GM18498 (cell line): ENCODE results near the gene TMEM266.

Experiments used
- ATAC-seq: cut with Tn5 transposase; IDR thresholded peaks from one replicate; pipeline ENCODE4 v1.9.1; 2021; ENCODE audit warnings: mild to moderate bottlenecking, moderate library complexity; ENCODE audit not compliant: unreplicated experiment

The TMEM266 gene

GRCh38 chr15:76178296-76179000 is 118.7 kb downstream of the TMEM266 start:
- ATAC-seq, result no peak

DNA sequence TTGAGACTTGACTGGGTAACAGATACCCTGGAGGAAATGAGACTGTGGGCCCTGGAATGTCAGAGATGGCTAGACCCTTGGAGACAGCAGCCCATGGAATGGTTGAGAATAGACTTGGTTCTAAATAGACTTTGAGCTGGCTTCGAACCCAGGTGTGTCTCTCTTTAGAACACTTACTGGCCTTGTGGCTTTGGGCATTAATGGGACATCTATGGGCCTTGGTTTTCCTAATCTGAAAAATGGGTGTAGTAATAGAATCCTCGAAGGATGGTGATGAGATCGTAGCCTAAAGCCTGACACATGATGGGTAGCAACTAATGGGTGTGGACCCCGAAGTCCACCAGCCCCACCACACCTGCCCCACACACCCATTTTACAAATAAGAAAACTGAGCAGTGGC is 119.2 kb downstream of the TMEM266 start:
- no peak for ATAC-seq

DNA sequence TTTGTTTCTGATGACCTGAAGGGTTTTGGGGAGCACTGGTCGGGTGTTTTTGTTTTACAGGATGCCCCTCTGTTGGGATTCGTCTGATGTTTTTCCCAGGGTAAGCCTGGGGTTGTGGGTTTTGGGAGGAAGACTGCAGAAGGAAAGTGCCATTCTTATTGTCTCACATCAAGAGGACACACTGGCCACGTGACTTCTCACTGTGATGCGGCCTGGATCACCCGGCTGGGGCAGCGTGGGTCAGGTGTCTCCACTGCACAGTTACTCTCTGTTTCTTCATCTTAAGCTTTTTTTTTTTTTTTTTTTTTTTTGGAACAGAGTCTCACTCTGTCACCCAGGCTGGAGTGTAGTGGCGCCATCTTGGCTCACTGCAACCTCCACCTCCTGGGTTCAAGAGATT is 120.5 kb downstream of the TMEM266 start:
- ATAC-seq, result no peak

DNA sequence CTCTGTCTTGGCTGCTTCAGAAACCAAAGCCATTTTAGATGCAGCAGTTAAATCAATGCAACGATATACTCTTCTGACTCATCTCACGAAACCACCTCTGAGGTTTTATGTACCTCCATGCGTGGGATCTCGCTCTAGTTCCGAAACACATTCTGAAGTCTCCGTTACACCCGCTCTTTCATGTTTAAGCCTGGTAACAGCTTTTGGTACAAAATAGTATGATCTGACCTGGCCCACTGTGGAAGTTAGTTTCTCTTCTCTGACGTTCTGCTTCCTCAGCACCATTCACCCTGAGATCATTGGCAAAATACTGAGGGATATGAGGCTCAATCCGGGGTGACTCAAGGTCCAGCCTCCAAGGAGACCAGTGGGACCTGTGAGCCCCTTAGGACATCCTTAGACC is 121.9 kb downstream of the TMEM266 start:
- peak; percentile 82 for ATAC-seq

GRCh38 chr15:76183930-76184649 is 124.3 kb downstream of the TMEM266 start:
- no peak for ATAC-seq

GRCh38 chr15:76184650-76185035 is 124.9 kb downstream of the TMEM266 start:
- no peak for ATAC-seq

DNA sequence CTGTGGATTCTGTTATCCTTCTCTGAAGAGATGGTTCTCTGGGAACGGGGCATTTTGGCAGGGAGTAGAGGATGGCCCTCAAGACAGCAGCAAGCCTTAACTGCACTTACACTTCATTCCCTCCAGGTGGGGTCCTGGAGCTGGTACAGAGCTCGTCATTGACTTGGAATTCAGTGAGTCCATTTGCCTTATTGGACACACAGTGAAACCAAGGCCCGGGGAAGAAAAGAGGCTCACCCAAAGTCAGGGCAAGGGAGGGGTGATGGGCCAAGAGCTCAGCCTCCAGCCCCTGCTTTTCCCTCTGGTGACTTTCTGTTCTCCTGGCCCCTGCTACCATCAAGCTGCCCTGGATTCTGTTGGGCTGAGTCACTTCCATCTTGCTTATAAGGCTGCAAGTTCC is 125.9 kb downstream of the TMEM266 start:
- no peak for ATAC-seq

- ATAC-seq, result no peak
These were observed 127.4 kb downstream of the TMEM266 start for GRCh38 chr15:76187163-76187562.

- no peak for ATAC-seq
These were observed 129.3 kb downstream of the TMEM266 start for GRCh38 chr15:76189106-76189505.

DNA sequence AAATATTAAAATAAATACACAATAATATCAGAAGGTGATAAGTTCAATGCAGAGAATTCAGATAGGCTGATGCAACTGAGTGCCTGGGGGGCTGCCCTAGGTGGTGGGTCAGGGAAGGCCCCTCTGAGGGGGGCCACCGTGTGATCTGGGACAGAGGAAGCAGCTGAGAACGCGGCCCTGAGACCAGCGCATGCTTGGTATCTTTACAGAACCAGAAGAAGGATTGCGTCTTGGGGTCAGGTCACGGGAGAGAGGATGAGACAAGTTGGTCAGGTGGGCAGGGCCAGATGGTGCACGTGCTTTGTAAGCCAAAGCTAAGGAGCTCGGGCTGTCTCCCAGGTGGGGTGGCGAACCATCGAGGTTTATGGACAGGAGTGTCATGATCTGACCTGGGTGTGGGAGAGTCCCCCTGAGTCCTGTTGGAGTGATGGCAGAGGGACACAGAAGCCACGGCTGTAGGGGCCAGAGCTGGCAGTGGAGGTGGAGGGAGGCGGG is 130.3 kb downstream of the TMEM266 start:
- ATAC-seq, result no peak

DNA sequence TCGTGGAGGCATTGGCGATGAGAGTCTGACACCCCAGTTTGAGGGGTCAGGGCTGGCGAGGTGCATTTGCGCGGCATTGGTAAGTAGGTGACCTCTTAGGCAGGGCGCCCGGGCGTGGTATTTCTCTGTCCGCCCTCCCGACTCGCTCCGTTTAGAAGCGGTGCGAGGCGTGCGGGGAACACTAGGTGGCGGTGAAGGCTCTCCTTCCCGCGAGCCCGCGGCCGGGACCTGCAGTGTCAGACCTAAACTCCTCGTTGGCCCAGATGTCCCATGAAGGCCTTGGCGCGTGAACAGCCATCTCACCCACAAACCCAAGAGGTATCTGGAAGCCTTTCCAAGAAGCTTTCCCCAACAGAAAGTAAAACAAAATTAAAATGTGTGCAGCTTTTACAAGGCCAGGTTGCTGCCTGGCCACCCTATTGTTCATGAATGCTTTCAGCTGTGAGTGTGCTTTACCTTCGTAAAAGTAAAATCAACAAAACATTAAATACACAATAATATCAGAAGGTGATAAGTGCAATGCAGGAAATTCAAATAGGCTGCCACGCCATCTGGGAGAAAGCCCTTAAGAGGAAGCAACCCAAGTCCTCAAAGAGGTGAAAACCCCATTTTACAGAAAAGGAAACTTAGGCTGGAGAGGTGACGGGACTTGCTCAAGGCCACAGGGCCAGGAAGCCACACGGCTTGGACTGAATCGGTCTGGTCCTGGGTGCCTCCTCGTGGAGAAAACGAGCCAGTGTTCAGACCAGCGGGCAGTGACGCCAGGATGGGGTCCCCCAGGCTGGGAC is 131.2 kb downstream of the TMEM266 start:
- peak; percentile 81 for ATAC-seq

DNA sequence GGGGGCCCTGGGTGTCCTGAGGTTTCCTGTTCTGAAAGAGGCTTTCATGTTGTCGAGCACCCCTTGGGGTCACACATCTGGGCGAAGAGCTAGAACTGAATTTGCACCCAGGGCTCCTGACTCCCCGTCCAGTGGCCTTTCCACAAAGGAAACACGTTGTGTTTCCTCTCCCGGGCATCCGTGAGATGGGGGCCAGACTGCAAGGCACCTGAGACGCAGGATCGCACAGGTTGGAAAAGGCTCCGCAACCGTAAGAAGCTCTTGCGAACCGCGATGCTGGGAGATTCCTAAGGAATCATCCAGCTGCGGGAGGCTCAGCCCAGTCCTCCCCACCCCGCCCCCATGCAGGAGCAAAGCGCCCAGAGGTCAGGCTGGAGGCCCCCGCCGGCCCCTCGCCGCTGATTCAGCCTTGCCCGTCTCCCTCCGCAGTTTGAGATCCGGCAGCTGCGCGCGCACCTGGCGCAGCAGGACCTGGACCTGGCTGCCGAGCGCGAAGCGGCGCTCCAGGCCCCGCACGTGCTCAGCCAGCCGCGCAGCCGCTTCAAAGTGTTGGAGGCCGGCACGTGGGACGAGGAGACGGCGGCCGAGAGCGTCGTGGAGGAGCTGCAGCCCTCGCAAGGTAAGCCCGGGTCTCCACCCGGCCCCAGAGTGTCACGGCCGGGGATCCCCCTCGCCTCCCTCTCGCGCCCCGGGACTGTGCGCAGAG is 131.9 kb downstream of the TMEM266 start:
- no peak for ATAC-seq

DNA sequence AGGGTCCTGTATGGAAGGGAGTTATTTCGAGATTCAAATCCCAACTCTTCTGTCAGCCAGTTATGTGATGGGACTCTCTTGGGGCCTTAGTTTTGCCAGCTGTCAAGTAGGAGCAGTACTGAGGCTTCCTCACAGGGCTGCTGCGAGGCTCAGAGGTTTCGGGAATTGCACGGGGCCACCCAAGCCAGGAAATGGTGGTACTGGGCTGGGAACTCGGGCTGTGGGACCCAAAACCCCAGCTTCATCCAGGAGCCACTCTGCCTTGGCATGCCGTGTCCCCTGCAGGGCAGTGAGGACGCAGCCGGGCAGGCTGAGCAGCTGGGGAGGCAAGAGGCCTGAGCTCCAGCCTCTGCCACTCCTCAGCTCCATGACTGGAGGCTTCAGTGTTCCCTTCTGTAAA is 132.9 kb downstream of the TMEM266 start:
- ATAC-seq, result no peak

- ATAC-seq, result no peak
These were observed 134.1 kb downstream of the TMEM266 start for GRCh38 chr15:76193934-76194333.

GRCh38 chr15:76195506-76196268 is 135.9 kb downstream of the TMEM266 start:
- ATAC-seq, result no peak

- no peak for ATAC-seq
These were observed 136.8 kb downstream of the TMEM266 start for GRCh38 chr15:76196269-76197231.

- ATAC-seq, result no peak
These were observed 138.1 kb downstream of the TMEM266 start for GRCh38 chr15:76197703-76198455.

DNA sequence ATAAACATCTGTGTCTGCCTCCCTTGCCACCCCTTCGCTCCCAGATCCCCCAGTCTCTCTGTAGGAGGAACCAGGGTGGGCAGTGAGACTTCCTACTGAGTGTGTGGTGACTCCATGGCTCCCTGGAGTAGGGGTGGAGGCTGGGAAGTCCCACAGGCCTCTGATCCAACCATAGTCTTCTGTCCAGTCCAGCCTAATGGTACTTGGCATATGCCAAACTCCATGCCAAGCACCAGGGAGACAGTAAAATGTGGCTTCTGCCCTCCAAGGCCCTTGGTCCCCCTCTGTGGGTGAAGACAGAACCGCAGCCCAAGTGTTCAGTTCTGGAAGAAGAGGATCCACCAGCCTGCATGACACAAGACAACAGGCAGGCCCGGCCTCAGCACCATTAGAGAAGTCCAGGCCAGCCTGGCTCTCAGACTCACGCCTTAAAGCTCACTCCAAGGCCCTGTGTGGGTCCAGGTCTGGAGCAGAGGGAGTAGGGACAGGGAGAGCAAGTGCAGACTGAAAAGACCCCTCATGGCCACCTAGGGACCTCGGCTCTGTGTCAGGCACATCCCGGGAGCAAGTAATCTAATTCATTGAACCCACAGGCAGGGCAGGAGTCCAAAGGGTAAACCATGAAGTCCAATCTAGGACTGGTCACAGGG is 138.8 kb downstream of the TMEM266 start:
- ATAC-seq, result no peak
